Measurements from ENCODE around the gene MECP2. TPM values are rescaled to one million over a fixed set of nuclear protein-coding genes. Genes with fewer than 3 reads are reported as not detected.

Gene MECP2
- total RNA-seq, 1 experiment from 2014 or later = 30.6 TPM

GRCh38 chrX:154116426-154117211, 19.1 kb upstream of the MECP2 start:
- no peak for DNase-seq
- no peak overlapping the region for H3K27ac Mint-ChIP-seq (ENCODE audit: unreplicated experiment)
- CTCF ChIA-PET = no interaction called here
- Histone ChIP-seq H3K36me3 (ENCODE audit: control insufficient read depth, insufficient read depth, low read length) (no peaks in the 10 kb centered on the region), H3K4me3 (ENCODE audit: low read depth, low read length) (no peak overlapping the region), H3K9me3 (no peaks in the 10 kb centered on the region), H3K27me3 (replicated peaks; ENCODE audit: control insufficient read depth, insufficient read depth, low read length) (no peaks in the 10 kb centered on the region), H3K4me1 (no peaks in the 10 kb centered on the region)
- no peak for TF ChIP-seq CTCF (IDR thresholded peaks at IDR 0.05; ENCODE audit: insufficient read depth in 1 of 2, low read depth in 1 of 2, low read length in 1 of 2, severe bottlenecking in 1 of 2, unreplicated experiment in 1 of 2)
- BruUV-seq (replicated peaks) = no TSS peak
- H3K4me3 Mint-ChIP-seq (ENCODE audit: unreplicated experiment) = no peak overlapping the region
- H3K9me3 Mint-ChIP-seq (ENCODE audit: unreplicated experiment) = no peaks in the 10 kb centered on the region
- H3K27me3 Mint-ChIP-seq (ENCODE audit: insufficient read depth, unreplicated experiment) = peaks cover 3% of the 10 kb centered on the region
- no peaks in the 10 kb centered on the region for H3K4me1 Mint-ChIP-seq (ENCODE audit: low read depth, unreplicated experiment)
- no peaks in the 10 kb centered on the region for H3K36me3 Mint-ChIP-seq (ENCODE audit: insufficient read depth, unreplicated experiment)
- intact Hi-C loops (cut with micrococcal nuclease; ENCODE audit: unreplicated experiment) = no loop called here
- POLR2A ChIA-PET = no interaction called here

- H3K4me3 ChIP-seq (ENCODE audit: low read depth, low read length) = no peak overlapping the region
- POLR2A ChIA-PET = no interaction called here
- BruUV-seq (replicated peaks) = no TSS peak
- Mint-ChIP-seq H3K9me3 (ENCODE audit: unreplicated experiment) (no peaks in the 10 kb centered on the region), H3K36me3 (ENCODE audit: insufficient read depth, unreplicated experiment) (no peaks in the 10 kb centered on the region), H3K27me3 (ENCODE audit: insufficient read depth, unreplicated experiment) (peaks cover 3% of the 10 kb centered on the region), H3K4me3 (ENCODE audit: unreplicated experiment) (no peak overlapping the region), H3K4me1 (ENCODE audit: low read depth, unreplicated experiment) (no peaks in the 10 kb centered on the region), H3K27ac (ENCODE audit: unreplicated experiment) (no peak overlapping the region)
- CTCF ChIA-PET = no interaction called here
- H3K27me3 ChIP-seq (replicated peaks; ENCODE audit: control insufficient read depth, insufficient read depth, low read length) = no peaks in the 10 kb centered on the region
- no peaks in the 10 kb centered on the region for H3K9me3 ChIP-seq
- H3K4me1 ChIP-seq = no peaks in the 10 kb centered on the region
- TF ChIP-seq CTCF (IDR thresholded peaks at IDR 0.05; ENCODE audit: insufficient read depth in 1 of 2, low read depth in 1 of 2, low read length in 1 of 2, severe bottlenecking in 1 of 2, unreplicated experiment in 1 of 2) = no peak
- H3K36me3 ChIP-seq (ENCODE audit: control insufficient read depth, insufficient read depth, low read length) = no peaks in the 10 kb centered on the region
- no peak for DNase-seq
- intact Hi-C loops (cut with micrococcal nuclease; ENCODE audit: unreplicated experiment) = no loop called here
These were observed 18.2 kb upstream of the MECP2 start for GRCh38 chrX:154115750-154116149.

GRCh38 chrX:154115071-154115470, 17.6 kb upstream of the MECP2 start:
- TF ChIP-seq CTCF (IDR thresholded peaks at IDR 0.05; ENCODE audit: insufficient read depth in 1 of 2, low read depth in 1 of 2, low read length in 1 of 2, severe bottlenecking in 1 of 2, unreplicated experiment in 1 of 2) = no peak
- Histone ChIP-seq H3K4me1 (no peaks in the 10 kb centered on the region), H3K4me3 (ENCODE audit: low read depth, low read length) (no peak overlapping the region), H3K27me3 (replicated peaks; ENCODE audit: control insufficient read depth, insufficient read depth, low read length) (no peaks in the 10 kb centered on the region), H3K36me3 (ENCODE audit: control insufficient read depth, insufficient read depth, low read length) (no peaks in the 10 kb centered on the region), H3K9me3 (no peaks in the 10 kb centered on the region)
- DNase-seq = no peak
- no peaks in the 10 kb centered on the region for H3K9me3 Mint-ChIP-seq (ENCODE audit: unreplicated experiment)
- intact Hi-C loops (cut with micrococcal nuclease; ENCODE audit: unreplicated experiment) = no loop called here
- peaks cover 3% of the 10 kb centered on the region for H3K27me3 Mint-ChIP-seq (ENCODE audit: insufficient read depth, unreplicated experiment)
- H3K27ac Mint-ChIP-seq (ENCODE audit: unreplicated experiment) = no peak overlapping the region
- BruUV-seq (replicated peaks) = no TSS peak
- no peaks in the 10 kb centered on the region for H3K36me3 Mint-ChIP-seq (ENCODE audit: insufficient read depth, unreplicated experiment)
- H3K4me1 Mint-ChIP-seq (ENCODE audit: low read depth, unreplicated experiment) = no peaks in the 10 kb centered on the region
- H3K4me3 Mint-ChIP-seq (ENCODE audit: unreplicated experiment) = no peak overlapping the region
- POLR2A ChIA-PET = no interaction called here
- CTCF ChIA-PET = no interaction called here

Data from Caco-2 (cell line).